NT2/D1 (cell line): ENCODE measurements around the gene PDCD4.

Experiments used
- YY1 ChIP-seq: IDR thresholded peaks from 2 replicates; pipeline ENCODE4 v1.6.1; 2011; ENCODE audit not compliant: insufficient read length, insufficient read depth
- ZNF274 ChIP-seq: IDR thresholded peaks from 2 replicates; pipeline ENCODE4 v1.6.1; 2011; ENCODE audit warnings: mild to moderate bottlenecking, low read depth, low read length

- no peak for TF ChIP-seq YY1
- TF ChIP-seq ZNF274, result no peak
These were observed 11.8 kb upstream of the PDCD4 start for GRCh38 chr10:110859973-110860376.
